ENCODE results near the gene ESPN. TPM values are rescaled to one million over a fixed set of nuclear protein-coding genes. Genes with fewer than 3 reads are reported as not detected.
A peak's percentile ranks its signal among the peaks of the same experiment; 100 is the strongest.
"Not testable (repeated sequence)": the region's sequence is repeated elsewhere in the genome, so short reads cannot be mapped to it uniquely, and the experiment has no call there.

ESPN gene
- total RNA-seq, 2 experiments from 2014 or later: 0.83 to 1.5 TPM

DNA sequence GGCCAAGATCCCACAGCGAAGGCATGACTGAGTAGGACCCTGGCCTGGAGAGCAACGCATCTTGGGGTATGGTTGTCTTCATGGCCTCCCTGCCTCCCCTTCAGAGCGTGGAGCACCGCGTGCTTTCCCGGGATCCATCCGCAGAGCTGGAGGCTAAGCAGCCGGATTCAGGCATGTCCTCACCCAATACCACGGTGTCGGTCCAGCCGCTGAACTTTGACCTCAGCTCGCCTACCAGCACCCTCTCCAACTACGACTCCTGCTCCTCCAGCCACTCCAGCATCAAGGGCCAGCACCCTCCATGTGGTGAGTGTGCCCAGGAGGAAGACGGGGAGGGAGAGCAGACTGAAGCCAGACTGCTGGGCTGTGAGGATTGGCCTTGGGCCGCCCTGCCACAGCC, 19.8 kb downstream of the ESPN start:
- Mint-ChIP-seq H3K4me3 (no peak overlapping the region), H3K27me3 (peaks cover 28% of the 10 kb centered on the region), H3K9me3 (no peaks in the 10 kb centered on the region), H3K27ac (no peak overlapping the region), H3K36me3 (no peaks in the 10 kb centered on the region), H3K4me1 (ENCODE audit: low read depth) (peaks cover 17% of the 10 kb centered on the region)
- CTCF ChIA-PET: interaction anchor here (0.7 to 2.5 kb wide), 4 partner anchors 10 to 441 kb away, joined by 3 to 9 read pairs (median 5); no protein-coding TSS in a partner anchor
- DNase-seq: no peak
- intact Hi-C loops (cut with micrococcal nuclease): no loop called here
- POLR2A ChIA-PET: no interaction called here

DNA sequence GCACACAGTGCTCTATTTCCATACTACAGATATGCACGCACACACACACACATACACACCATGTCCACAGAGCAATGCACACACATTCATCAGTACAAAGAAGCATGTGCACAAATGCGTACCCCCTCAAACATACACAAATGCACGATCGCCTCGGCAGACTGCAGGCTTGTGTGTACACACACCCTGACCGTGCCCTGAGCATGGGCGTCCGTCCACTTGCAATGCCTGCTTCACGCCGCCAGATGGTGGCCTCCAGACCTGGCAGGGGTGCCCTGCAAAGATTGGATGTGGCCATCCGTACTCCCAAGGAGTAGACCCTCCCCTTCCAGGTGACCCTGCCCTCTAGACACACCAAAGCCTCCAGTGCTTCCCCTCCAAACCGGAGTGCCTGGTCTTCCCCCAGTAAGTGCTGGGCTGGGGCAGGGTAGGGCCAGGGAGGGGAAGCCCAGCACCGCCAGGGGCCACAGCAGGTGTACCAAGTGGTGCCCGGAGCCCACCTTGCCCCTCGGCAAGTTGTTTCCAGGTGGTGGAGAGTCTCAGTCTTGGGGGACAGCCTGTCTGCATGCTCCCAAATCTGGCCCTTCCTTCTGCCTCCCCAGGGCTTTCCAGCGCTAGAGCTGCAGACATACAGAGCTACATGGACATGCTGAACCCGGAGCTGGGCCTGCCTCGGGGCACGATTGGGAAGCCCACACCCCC, 20.6 kb downstream of the ESPN start:
- H3K27ac Mint-ChIP-seq: no peak overlapping the region
- peak; percentile 66 for DNase-seq
- POLR2A ChIA-PET: no interaction called here
- peaks cover 20% of the 10 kb centered on the region for H3K4me1 Mint-ChIP-seq (ENCODE audit: low read depth)
- H3K36me3 Mint-ChIP-seq: no peaks in the 10 kb centered on the region
- H3K4me3 Mint-ChIP-seq: no peak overlapping the region
- intact Hi-C loops (cut with micrococcal nuclease): no loop called here
- peaks cover 33% of the 10 kb centered on the region for H3K27me3 Mint-ChIP-seq
- CTCF ChIA-PET: interaction anchor here (0.7 to 5.0 kb wide), 8 partner anchors 9 to 442 kb away, joined by 3 to 21 read pairs (median 6); no protein-coding TSS in a partner anchor
- H3K9me3 Mint-ChIP-seq: no peaks in the 10 kb centered on the region

DNA sequence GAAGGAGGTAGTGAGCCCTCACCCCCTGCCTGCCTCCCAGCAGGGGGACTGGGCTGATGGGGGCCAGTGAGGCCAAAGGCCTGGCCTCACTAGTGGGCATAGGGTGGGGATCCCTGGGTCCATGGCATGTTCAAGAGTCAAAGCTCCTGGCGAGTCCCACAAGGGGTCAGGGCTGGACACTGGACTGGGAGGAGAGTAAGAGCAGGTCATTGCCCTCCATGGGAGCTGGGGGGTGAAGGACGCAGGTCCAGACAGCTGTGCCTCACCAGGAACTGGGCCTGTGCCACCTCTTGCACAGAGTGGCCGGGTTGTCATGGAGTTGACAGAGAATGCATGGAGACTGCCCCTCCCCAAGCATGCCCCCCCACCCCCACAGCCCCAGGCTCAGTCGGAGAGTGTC, 21.4 kb downstream of the ESPN start:
- H3K9me3 Mint-ChIP-seq; DNase-seq; intact Hi-C loops (cut with micrococcal nuclease); H3K4me3 Mint-ChIP-seq; POLR2A ChIA-PET; H3K36me3 Mint-ChIP-seq; H3K27ac Mint-ChIP-seq: not testable (repeated sequence)
- peaks cover 39% of the 10 kb centered on the region for H3K27me3 Mint-ChIP-seq
- CTCF ChIA-PET: interaction anchor here (0.7 to 5.0 kb wide), 7 partner anchors 11 to 44 kb away, joined by 3 to 21 read pairs (median 7); no protein-coding TSS in a partner anchor
- peaks cover 19% of the 10 kb centered on the region for H3K4me1 Mint-ChIP-seq (ENCODE audit: low read depth)

DNA sequence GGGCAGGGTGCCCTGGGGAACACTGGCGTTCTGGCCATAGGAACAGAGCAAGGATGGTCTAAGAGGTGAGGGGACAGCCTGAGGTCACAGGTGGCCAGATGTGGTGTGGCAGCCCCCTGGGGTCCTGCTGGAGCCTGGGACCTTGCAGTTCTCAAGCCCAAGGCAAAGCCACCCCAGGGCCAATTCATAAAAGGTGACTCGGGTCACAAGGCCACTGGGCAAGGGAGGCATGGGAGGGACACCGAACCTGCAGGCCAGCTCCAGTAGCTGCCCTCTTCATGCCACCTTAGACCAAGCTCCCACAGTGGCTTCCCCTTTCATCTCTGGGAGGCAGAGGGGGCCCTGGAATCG, 22.1 kb downstream of the ESPN start:
- peaks cover 35% of the 10 kb centered on the region for H3K27me3 Mint-ChIP-seq
- intact Hi-C loops (cut with micrococcal nuclease): no loop called here

DNA sequence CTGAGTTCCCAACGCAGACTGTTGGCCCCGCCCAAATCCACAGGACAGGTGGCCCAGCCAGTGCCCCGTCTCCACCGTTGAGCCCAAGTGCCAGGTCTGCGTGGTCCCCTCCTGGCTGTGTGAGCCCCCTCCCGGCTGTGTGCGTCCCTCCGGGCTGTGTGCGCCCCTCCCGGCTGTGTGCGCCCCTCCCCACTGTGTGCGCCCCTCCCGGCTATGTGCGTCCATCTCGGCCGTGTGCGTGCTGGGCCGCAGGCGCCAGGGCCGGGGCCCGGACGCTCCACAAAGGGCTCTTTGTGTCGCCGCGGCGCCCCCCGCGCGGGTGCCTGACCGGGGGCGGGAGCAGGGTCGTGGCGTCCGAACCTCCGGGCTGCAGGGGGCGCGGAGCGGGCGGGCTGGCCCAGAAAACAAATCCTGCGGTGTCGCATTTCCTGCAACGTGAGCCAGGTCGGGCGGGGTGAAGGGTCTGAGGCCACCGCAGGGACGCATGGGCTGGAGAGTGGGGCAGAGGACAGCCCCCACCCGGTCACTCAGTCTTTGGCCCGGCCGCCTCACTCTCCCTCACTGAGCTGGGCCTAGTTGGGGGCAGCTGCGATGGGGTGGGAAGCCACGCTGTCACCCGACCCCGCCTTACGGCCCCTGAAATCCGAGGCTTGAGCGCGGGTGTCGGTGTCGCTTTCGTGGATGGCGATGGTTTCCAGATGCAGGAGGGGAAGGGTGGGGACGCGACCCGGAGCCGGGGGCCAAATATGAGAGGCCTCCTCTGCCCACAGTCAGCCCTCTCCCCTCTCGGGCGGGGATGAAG, 22.6 kb downstream of the ESPN start:
- Mint-ChIP-seq H3K27ac (no peak overlapping the region), H3K27me3 (peaks cover 35% of the 10 kb centered on the region)
- intact Hi-C loops (cut with micrococcal nuclease): no loop called here

More for the DNA sequence above, 22.1 kb downstream of the ESPN start:
- no peak for DNase-seq
- Mint-ChIP-seq H3K36me3 (no peaks in the 10 kb centered on the region), H3K27ac (no peak overlapping the region), H3K4me1 (ENCODE audit: low read depth) (peaks cover 18% of the 10 kb centered on the region), H3K9me3 (no peaks in the 10 kb centered on the region), H3K4me3 (no peak overlapping the region)
- ChIA-PET POLR2A (no interaction called here), CTCF (interaction anchor here (1.5 to 5.0 kb wide), 6 partner anchors 9 to 44 kb away, joined by 4 to 21 read pairs (median 9); no protein-coding TSS in a partner anchor)

DNA sequence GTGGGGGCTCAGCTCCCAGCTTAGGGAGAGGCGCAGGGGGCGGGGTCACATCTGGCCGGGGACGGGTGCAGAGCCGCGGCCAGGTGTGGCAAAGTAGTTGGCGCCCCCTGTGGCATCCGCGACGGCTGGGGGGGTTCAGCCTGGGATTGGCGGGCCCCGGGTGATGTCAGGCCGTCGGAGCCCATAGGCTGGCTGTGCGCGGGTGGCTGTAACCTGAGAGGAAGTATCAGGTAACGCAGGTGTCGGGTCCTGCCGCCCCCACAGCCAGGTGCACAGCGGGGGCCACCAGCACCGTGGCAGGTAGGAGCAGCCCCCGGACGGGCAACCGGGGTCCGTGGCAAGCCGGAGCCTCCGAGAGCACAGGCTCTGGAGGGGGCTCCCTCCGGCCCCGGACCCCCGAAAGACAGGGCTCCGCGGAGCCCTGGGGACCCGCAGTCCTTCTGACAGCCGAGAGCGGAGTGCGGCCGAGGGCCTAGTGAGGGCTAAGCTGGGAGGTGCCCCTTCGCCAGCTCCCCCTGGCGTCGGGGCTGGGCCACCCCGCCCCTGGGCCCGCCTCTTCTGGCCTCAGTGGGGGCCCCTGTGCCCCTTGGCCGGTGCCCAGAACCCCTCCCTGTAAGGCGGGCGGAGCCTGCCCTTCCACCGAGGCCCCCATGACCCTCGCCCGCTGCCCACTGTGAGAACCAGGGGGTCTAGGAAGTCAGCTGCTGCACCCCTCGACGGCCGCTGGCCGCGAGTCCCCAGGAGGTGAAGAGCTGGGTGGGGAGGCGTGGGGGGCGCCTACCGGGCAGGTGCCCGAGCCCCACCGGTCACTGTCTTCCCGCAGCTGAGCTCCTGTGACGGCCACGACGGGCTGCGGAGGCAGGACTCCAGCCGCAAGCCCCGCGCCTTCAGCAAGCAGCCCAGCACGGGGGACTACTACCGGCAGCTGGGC, 23.5 kb downstream of the ESPN start:
- Mint-ChIP-seq H3K4me1 (ENCODE audit: low read depth) (peaks cover 18% of the 10 kb centered on the region), H3K27me3 (peaks cover 37% of the 10 kb centered on the region), H3K36me3 (no peaks in the 10 kb centered on the region), H3K27ac (no peak overlapping the region), H3K9me3 (no peaks in the 10 kb centered on the region), H3K4me3 (no peak overlapping the region)
- ChIA-PET POLR2A (interaction anchor here (1.3 to 2.1 kb wide), 2 partner anchors 9 to 29 kb away, joined by 3 to 5 read pairs; no protein-coding TSS in a partner anchor), CTCF (interaction anchor here (0.7 to 5.0 kb wide), 8 partner anchors 10 to 40 kb away, joined by 3 to 21 read pairs (median 8); no protein-coding TSS in a partner anchor)
- peak; percentile 29 for DNase-seq
- intact Hi-C loops (cut with micrococcal nuclease): no loop called here

More for the DNA sequence above, 22.6 kb downstream of the ESPN start:
- ChIA-PET POLR2A (no interaction called here), CTCF (interaction anchor here (0.7 to 5.0 kb wide), 8 partner anchors 9 to 43 kb away, joined by 3 to 21 read pairs (median 6); no protein-coding TSS in a partner anchor)
- no peaks in the 10 kb centered on the region for H3K9me3 Mint-ChIP-seq
- no peak overlapping the region for H3K4me3 Mint-ChIP-seq
- H3K4me1 Mint-ChIP-seq (ENCODE audit: low read depth): peaks cover 18% of the 10 kb centered on the region
- no peaks in the 10 kb centered on the region for H3K36me3 Mint-ChIP-seq
- DNase-seq: no peak

DNA sequence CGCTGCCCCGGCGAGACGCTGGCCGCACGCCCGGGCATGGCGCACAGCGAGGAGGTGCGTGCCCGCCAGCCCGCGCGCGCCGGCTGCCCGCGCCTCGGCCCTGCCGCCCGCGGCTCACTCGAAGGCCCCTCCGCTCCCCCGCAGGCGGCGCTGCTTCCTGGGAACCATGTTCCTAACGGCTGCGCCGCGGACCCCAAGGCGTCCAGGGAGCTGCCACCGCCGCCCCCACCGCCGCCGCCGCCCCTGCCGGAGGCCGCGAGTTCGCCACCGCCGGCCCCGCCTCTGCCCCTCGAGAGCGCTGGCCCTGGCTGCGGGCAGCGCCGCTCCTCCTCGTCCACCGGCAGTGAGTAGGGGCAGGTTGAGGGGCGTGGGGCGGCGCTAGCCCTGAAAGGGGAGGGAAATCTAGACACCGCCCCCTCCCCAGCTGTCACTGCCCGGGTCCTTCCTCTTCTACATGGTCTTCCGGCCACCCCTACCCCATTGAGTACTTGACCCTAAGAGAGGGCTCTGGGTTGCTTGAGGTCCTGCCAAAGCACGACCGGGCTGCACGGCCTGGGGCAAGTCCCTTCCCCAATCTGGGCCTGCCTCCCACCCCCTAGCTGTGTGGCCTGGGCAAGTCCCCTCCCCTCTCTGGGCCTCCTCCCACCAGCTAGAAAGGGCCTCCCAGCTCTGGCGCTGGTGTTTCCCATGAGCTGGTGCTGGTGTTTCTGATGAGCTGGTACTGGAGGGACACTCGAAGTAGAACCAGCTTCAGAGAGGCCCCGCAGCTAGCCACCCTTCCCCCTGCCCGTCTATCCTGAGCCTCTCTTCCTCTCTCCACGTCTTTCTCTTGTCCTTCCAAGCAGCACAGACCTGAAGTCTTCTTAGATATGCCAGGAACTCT, 24.4 kb downstream of the ESPN start:
- ChIA-PET POLR2A (interaction anchor here (1.2 to 2.1 kb wide), 4 partner anchors 10 to 28 kb away, joined by 3 to 5 read pairs (median 4); no protein-coding TSS in a partner anchor), CTCF (interaction anchor here (0.8 to 5.0 kb wide), 11 partner anchors 10 to 40 kb away, joined by 3 to 44 read pairs (median 7); no protein-coding TSS in a partner anchor)
- intact Hi-C loops (cut with micrococcal nuclease): no loop called here
- Mint-ChIP-seq H3K27me3 (peaks cover 45% of the 10 kb centered on the region), H3K4me1 (ENCODE audit: low read depth) (peaks cover 24% of the 10 kb centered on the region), H3K4me3 (peak overlapping the region; percentile 36), H3K27ac (no peak overlapping the region), H3K9me3 (no peaks in the 10 kb centered on the region), H3K36me3 (no peaks in the 10 kb centered on the region)
- peak; percentile 52 for DNase-seq

DNA sequence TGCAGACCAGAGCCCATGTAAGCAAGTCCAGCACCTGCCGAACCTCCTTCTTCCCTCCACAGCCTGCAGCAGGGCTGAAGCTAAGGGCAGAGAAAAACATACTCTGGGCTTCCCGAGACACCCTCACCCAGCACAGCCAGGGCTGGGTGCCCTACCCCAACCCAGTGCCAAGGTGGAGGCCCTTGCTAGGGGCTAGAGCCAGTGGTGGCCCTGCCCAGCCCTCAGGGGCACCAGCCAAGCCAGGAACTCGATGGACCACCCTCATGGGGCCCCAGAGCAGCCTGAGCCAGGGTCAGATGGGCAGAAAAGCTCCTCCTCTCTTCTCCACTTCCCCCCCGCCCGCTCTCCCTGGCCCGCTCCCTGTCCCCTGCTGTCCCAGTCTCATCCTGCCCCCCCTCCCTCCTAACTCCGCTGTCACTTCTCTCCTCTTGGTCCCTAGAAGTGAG, 25.5 kb downstream of the ESPN start:
- POLR2A ChIA-PET: interaction anchor here (1.2 to 2.1 kb wide), 3 partner anchors 9 to 11 kb away, joined by 4 to 5 read pairs (median 5); no protein-coding TSS in a partner anchor

DNA sequence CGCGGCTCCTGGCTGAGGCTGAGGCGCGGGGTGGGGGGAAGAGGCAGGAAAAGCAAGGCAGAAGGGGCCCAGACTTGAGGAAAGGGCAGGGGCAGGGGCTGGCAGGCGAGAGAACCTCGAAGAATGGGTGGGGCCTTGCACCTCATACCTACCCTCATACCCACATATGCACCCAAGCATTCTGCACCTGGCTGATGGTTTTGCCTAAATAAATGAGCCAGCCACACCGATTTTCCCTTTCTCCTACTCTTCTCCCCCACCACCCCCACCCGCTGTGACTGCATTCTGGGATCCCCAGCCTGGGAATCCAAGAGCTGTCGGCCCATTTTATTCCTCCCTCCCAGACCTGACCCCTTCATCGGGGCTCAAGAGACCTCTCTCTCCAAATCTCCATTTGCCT, 25.9 kb downstream of the ESPN start:
- H3K4me3 Mint-ChIP-seq; intact Hi-C loops (cut with micrococcal nuclease); H3K9me3 Mint-ChIP-seq; H3K36me3 Mint-ChIP-seq; H3K27ac Mint-ChIP-seq; DNase-seq: not testable (repeated sequence)
- POLR2A ChIA-PET: interaction anchor here (1.2 to 1.4 kb wide), 2 partner anchors 9 to 10 kb away, joined by 4 to 5 read pairs; no protein-coding TSS in a partner anchor
- CTCF ChIA-PET: interaction anchor here (0.9 to 4.2 kb wide), 3 partner anchors 11 to 35 kb away, joined by 3 to 44 read pairs (median 7); no protein-coding TSS in a partner anchor
- Mint-ChIP-seq H3K4me1 (ENCODE audit: low read depth) (peaks cover 25% of the 10 kb centered on the region), H3K27me3 (peaks cover 42% of the 10 kb centered on the region)

More for the DNA sequence above, 25.5 kb downstream of the ESPN start:
- Mint-ChIP-seq H3K36me3 (no peaks in the 10 kb centered on the region), H3K4me3 (no peak overlapping the region), H3K27ac (no peak overlapping the region), H3K27me3 (peaks cover 43% of the 10 kb centered on the region), H3K4me1 (ENCODE audit: low read depth) (peaks cover 24% of the 10 kb centered on the region), H3K9me3 (no peaks in the 10 kb centered on the region)
- intact Hi-C loops (cut with micrococcal nuclease): no loop called here
- DNase-seq: no peak
- CTCF ChIA-PET: interaction anchor here (0.8 to 5.0 kb wide), 6 partner anchors 10 to 36 kb away, joined by 3 to 44 read pairs (median 8); no protein-coding TSS in a partner anchor

DNA sequence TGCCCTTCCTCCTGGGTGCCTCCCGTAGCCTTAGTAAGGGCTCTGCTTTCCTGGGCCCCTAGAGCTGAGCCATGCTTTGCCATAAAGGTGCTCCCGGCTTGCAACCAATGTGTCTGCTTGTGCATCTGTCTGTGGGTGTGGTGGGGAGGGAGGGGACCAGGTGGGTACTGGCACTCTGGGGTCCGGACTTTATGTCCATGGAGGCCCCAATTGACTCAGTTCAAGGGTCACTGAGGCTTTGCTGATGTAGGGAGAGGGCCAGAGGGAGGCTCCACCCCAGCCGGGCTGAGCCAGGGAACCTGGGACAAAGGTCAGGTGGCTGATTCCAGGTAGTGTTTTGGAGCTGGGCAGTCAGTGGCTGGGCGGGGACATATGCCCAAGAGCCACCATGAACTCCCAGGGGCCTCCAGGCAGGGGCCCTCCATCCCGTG, 26.4 kb downstream of the ESPN start:
- ChIA-PET CTCF (interaction anchor here (0.9 to 4.2 kb wide), 3 partner anchors 11 to 35 kb away, joined by 3 to 44 read pairs (median 7); no protein-coding TSS in a partner anchor), POLR2A (no interaction called here)
- no peak overlapping the region for H3K27ac Mint-ChIP-seq
- no peaks in the 10 kb centered on the region for H3K9me3 Mint-ChIP-seq
- H3K4me1 Mint-ChIP-seq (ENCODE audit: low read depth): peaks cover 27% of the 10 kb centered on the region
- no peak for DNase-seq
- H3K27me3 Mint-ChIP-seq: peaks cover 42% of the 10 kb centered on the region
- intact Hi-C loops (cut with micrococcal nuclease): no loop called here
- H3K4me3 Mint-ChIP-seq: no peak overlapping the region
- no peaks in the 10 kb centered on the region for H3K36me3 Mint-ChIP-seq
